Fibroblast of villous mesenchyme (primary cell): ENCODE data around the gene PPIF. TPM values are rescaled to one million over a fixed set of nuclear protein-coding genes. Genes with fewer than 3 reads are reported as not detected.
A peak's percentile ranks its signal among the peaks of the same experiment; 100 is the strongest.
"Not testable (repeated sequence)": the region's sequence is repeated elsewhere in the genome, so short reads cannot be mapped to it uniquely, and the experiment has no call there.

Source experiments
- DNase-seq: peaks from one replicate; pipeline ENCODE4 v3.0.0-alpha.2; 2010; ENCODE audit warnings: low read depth
- H3K4me3 ChIP-seq: 2 replicates; pipeline ENCODE4 v1.5.1; 2011; ENCODE audit warnings: low read depth, mild to moderate bottlenecking, low read length
- CTCF ChIP-seq: IDR thresholded peaks from 2 replicates; pipeline ENCODE4 v1.5.1; 2012; ENCODE audit warnings: low read depth, mild to moderate bottlenecking, low read length; ENCODE audit not compliant: insufficient read depth
- total RNA-seq: library from RNA; depleted of rRNA; stranded (reverse); fragments of >200 nt; gene quantifications from 2 replicates; pipeline ENCODE4 v1.2.3, GENCODE V29; 2012

The PPIF gene
- total RNA-seq, 1 donor = 42.7 TPM

GRCh38 chr10:79331226-79331625 is 16.0 kb upstream of the PPIF start:
- DNase-seq = no peak
- no peak overlapping the region for H3K4me3 ChIP-seq
- TF ChIP-seq CTCF = no peak

GRCh38 chr10:79331709-79332108 is 15.6 kb upstream of the PPIF start:
- H3K4me3 ChIP-seq = no peak overlapping the region
- DNase-seq = peak; percentile 82
- no peak for TF ChIP-seq CTCF

GRCh38 chr10:79332610-79333315 is 14.5 kb upstream of the PPIF start:
- not testable (repeated sequence) for H3K4me3 ChIP-seq, DNase-seq

- no peak for DNase-seq
- no peak overlapping the region for H3K4me3 ChIP-seq
- TF ChIP-seq CTCF = no peak
Measured at GRCh38 chr10:79333513-79333912, 13.8 kb upstream of the PPIF start.

GRCh38 chr10:79334573-79334972 is 12.7 kb upstream of the PPIF start:
- TF ChIP-seq CTCF = no peak
- no peak overlapping the region for H3K4me3 ChIP-seq
- DNase-seq = no peak

- no peak overlapping the region for H3K4me3 ChIP-seq
- no peak for DNase-seq
- TF ChIP-seq CTCF = no peak
Measured at GRCh38 chr10:79335094-79335469, 12.2 kb upstream of the PPIF start.

- no peak for DNase-seq
- no peak for TF ChIP-seq CTCF
- H3K4me3 ChIP-seq = no peak overlapping the region
Measured at GRCh38 chr10:79335470-79336235, 11.6 kb upstream of the PPIF start.
